ENCODE results near the gene DNAJC27. TPM values are rescaled to one million over a fixed set of nuclear protein-coding genes. Genes with fewer than 3 reads are reported as not detected.

DNAJC27 gene
- polyA plus RNA-seq, 4 donors: 0.81 to 5.3 (median 1.7) TPM

DNA sequence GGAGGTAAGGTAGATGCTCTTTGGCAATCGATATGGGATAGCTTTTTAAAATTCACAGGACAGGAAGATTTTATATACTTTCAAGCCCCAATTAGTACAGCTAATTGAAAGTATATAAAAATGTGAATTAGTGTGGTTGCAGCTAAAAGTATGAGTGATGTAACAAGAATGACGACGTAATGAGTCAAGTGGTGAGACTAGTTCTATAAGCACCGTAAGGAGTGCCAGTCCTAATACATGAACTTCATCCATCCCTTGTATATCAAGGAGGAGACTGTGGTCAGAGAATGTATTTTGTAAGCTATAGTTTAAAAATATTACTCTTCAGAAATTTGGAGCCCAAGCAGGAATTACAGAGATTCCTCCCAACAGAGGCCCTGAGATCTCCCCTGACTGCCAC is 25.8 kb downstream of the DNAJC27 start:
- 94 to 98% (median 96%) methylated on average over 4 of the region's 4 CpGs for WGBS, 3 donors
- DNase-seq (no peak), FAIRE-seq (no peak)
- H3K9me3 ChIP-seq (ENCODE audit: control insufficient read depth in 2 of 2, insufficient read depth in 1 of 2, low read depth in 1 of 2, low read length in 1 of 2): no peaks in the 10 kb centered on the region
- H3K4me3 ChIP-seq (ENCODE audit: low read depth in 1 of 3, low read length in 3 of 3): no peak overlapping the region
- H3K27ac ChIP-seq (ENCODE audit: low read depth in 1 of 3, low read length in 2 of 3): no peak overlapping the region
- peaks cover 4 to 19% (median 17%) of the 10 kb centered on the region in 3 donors for H3K36me3 ChIP-seq (ENCODE audit: control insufficient read depth in 3 of 3, insufficient read depth in 2 of 3, low read depth in 1 of 3, low read length in 3 of 3)
- H3K27me3 ChIP-seq (ENCODE audit: control insufficient read depth in 3 of 3, insufficient read depth in 3 of 3, low read length in 3 of 3): no peaks in the 10 kb centered on the region
- H3K4me1 ChIP-seq (ENCODE audit: control insufficient read depth in 3 of 3, insufficient read depth in 2 of 3, low read depth in 1 of 3, low read length in 2 of 3): no peaks in the 10 kb centered on the region

DNA sequence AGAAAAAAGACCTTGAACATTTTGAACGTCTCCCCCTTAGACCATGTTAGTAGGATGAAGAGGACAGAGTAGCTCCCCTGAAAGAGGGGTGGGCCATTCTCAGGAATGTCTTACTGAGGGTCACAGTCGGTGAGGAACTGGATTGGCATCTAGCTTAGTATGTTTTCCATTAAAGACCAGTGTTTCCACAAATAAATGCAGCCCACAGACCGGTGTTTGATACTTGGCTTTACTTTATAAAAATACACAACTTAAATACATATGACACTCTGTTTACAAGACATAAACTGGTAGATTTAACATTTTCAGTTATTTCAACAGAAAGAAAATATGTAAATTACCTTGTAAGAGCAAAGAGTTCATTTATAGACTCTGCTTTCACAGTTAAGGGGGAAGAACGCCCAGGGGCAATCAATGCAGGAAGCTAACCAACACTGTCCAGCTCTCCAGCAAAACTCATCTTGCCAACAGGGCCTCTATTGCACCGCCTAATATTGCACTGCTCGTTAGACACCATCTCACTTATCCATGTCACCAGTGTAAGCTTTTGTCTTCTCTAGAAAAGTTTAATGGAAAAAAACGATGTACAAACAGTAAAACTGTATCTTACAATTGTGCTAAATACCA is 28.2 kb downstream of the DNAJC27 start:
- DNase-seq: no peak
- Histone ChIP-seq H3K9me3 (ENCODE audit: control insufficient read depth in 2 of 2, insufficient read depth in 1 of 2, low read depth in 1 of 2, low read length in 1 of 2) (no peaks in the 10 kb centered on the region), H3K27me3 (ENCODE audit: control insufficient read depth in 3 of 3, insufficient read depth in 3 of 3, low read length in 3 of 3) (no peaks in the 10 kb centered on the region), H3K4me3 (ENCODE audit: low read depth in 1 of 3, low read length in 3 of 3) (no peak overlapping the region), H3K27ac (ENCODE audit: low read depth in 1 of 3, low read length in 2 of 3) (no peak overlapping the region), H3K4me1 (ENCODE audit: control insufficient read depth in 3 of 3, insufficient read depth in 2 of 3, low read depth in 1 of 3, low read length in 2 of 3) (no peaks in the 10 kb centered on the region), H3K36me3 (ENCODE audit: control insufficient read depth in 3 of 3, insufficient read depth in 2 of 3, low read depth in 1 of 3, low read length in 3 of 3) (peaks cover 4 to 15% (median 13%) of the 10 kb centered on the region in 3 donors)
- WGBS, 3 donors: 80 to 91% (median 88%) methylated on average over 7 of the region's 7 CpGs
- FAIRE-seq: no peak

DNA sequence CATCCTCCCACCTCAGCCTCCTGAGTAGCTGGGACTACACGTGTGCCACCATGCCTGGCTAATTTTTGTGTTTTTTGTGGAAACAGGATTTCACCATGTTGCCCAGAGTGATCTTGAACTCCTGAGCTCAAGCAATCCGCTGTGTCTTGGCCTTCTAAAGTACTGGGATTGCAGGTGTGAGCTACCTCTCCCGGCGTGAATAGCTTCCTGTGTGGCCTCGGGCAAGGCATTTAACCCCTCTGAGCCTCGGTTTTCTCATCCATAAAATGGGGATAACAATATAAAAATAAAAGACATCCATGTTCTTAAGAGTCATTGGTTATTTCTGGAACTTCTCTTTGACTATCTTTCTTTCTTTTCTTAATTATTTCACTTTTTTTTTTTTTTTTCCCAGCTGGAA is 32.4 kb downstream of the DNAJC27 start:
- Histone ChIP-seq H3K27ac (ENCODE audit: low read depth in 1 of 3, low read length in 2 of 3) (no peak overlapping the region), H3K9me3 (ENCODE audit: control insufficient read depth in 2 of 2, insufficient read depth in 1 of 2, low read depth in 1 of 2, low read length in 1 of 2) (no peaks in the 10 kb centered on the region), H3K27me3 (ENCODE audit: control insufficient read depth in 3 of 3, insufficient read depth in 3 of 3, low read length in 3 of 3) (no peaks in the 10 kb centered on the region), H3K4me3 (ENCODE audit: low read depth in 1 of 3, low read length in 3 of 3) (no peak overlapping the region), H3K36me3 (ENCODE audit: control insufficient read depth in 3 of 3, insufficient read depth in 2 of 3, low read depth in 1 of 3, low read length in 3 of 3) (no peaks in the 10 kb centered on the region), H3K4me1 (ENCODE audit: control insufficient read depth in 3 of 3, insufficient read depth in 2 of 3, low read depth in 1 of 3, low read length in 2 of 3) (no peaks in the 10 kb centered on the region)
- 87 to 92% (median 89%) methylated on average over 6 of the region's 6 CpGs for WGBS, 3 donors
- DNase-seq: no peak
- no peak for FAIRE-seq

DNA sequence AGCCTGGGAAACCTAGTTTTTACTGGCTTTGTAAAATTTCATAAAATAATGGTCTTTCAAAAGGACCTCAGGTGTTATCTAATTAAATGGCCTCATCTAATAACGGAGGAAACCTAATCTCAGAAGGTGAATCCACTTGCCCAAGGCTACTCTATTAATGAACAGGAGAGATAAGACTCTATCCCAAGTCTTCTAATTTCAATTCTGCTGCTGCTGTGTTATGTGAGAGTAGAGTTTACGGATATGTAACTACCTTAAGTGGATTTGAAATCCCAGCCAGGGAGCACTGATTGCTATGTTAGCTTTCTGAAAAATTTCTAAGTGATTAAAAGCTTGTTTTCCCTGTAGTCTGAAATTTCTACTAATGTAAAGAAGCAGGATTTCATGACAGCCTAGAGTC is 34.5 kb downstream of the DNAJC27 start:
- H3K36me3 ChIP-seq (ENCODE audit: control insufficient read depth in 3 of 3, insufficient read depth in 2 of 3, low read depth in 1 of 3, low read length in 3 of 3): no peaks in the 10 kb centered on the region
- H3K4me1 ChIP-seq (ENCODE audit: control insufficient read depth in 3 of 3, insufficient read depth in 2 of 3, low read depth in 1 of 3, low read length in 2 of 3): no peaks in the 10 kb centered on the region
- no peaks in the 10 kb centered on the region for H3K9me3 ChIP-seq (ENCODE audit: control insufficient read depth in 2 of 2, insufficient read depth in 1 of 2, low read depth in 1 of 2, low read length in 1 of 2)
- FAIRE-seq: no peak
- no peak overlapping the region for H3K4me3 ChIP-seq (ENCODE audit: low read depth in 1 of 3, low read length in 3 of 3)
- H3K27ac ChIP-seq (ENCODE audit: low read depth in 1 of 3, low read length in 2 of 3): no peak overlapping the region
- no peak for DNase-seq
- no peaks in the 10 kb centered on the region for H3K27me3 ChIP-seq (ENCODE audit: control insufficient read depth in 3 of 3, insufficient read depth in 3 of 3, low read length in 3 of 3)
- 42 to 74% (median 52%) methylated on average over 2 of the region's 2 CpGs for WGBS, 3 donors

DNA sequence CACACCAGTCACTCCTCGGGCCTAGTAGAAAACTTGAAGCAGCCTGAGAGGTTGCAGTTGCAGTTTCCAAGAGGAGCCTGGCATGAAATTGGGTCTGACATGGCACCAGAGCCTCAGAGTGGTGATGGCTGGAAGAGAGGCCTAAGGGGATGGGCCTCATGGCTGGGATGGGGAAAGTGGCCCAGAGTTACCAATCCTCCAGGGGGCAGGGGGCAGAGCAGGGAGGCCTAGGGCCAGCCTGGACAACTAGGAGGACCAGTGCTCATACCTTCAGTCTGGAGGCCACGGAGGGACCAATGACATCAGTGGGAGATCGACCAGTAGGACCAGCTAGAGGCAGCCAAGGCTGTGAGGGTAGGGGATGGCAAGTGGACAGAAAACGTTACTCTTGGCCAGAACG is 36.6 kb downstream of the DNAJC27 start:
- no peaks in the 10 kb centered on the region for H3K9me3 ChIP-seq (ENCODE audit: control insufficient read depth in 2 of 2, insufficient read depth in 1 of 2, low read depth in 1 of 2, low read length in 1 of 2)
- no peaks in the 10 kb centered on the region for H3K27me3 ChIP-seq (ENCODE audit: control insufficient read depth in 3 of 3, insufficient read depth in 3 of 3, low read length in 3 of 3)
- 84 to 93% (median 89%) methylated on average over 5 of the region's 5 CpGs for WGBS, 3 donors
- H3K4me1 ChIP-seq (ENCODE audit: control insufficient read depth in 3 of 3, insufficient read depth in 2 of 3, low read depth in 1 of 3, low read length in 2 of 3): no peaks in the 10 kb centered on the region
- no peak overlapping the region for H3K27ac ChIP-seq (ENCODE audit: low read depth in 1 of 3, low read length in 2 of 3)
- no peak overlapping the region for H3K4me3 ChIP-seq (ENCODE audit: low read depth in 1 of 3, low read length in 3 of 3)
- no peaks in the 10 kb centered on the region for H3K36me3 ChIP-seq (ENCODE audit: control insufficient read depth in 3 of 3, insufficient read depth in 2 of 3, low read depth in 1 of 3, low read length in 3 of 3)
- DNase-seq (no peak), FAIRE-seq (no peak)

DNA sequence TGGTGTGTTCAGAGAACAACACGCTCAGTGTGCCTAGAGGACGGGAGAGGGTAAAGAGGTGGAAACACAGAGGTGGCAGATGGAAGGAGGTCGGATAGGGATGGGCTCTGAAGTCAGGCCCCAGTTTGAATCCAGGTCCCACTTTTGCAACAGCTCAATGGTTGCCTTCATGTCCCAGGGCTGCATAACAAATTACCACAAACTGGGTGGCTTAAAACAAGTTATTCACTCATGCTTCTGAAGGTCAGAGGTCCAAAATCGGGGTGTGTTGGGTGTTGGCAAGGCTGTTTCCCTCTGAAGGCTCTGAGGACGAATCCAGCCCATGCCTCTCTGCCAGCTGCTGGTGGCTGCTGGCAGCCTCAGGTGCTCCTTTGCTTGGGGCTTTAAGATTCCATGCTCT is 39.0 kb downstream of the DNAJC27 start:
- H3K4me3 ChIP-seq (ENCODE audit: low read depth in 1 of 3, low read length in 3 of 3): no peak overlapping the region
- no peaks in the 10 kb centered on the region for H3K4me1 ChIP-seq (ENCODE audit: control insufficient read depth in 3 of 3, insufficient read depth in 2 of 3, low read depth in 1 of 3, low read length in 2 of 3)
- no peaks in the 10 kb centered on the region for H3K27me3 ChIP-seq (ENCODE audit: control insufficient read depth in 3 of 3, insufficient read depth in 3 of 3, low read length in 3 of 3)
- no peak for FAIRE-seq
- no peak overlapping the region for H3K27ac ChIP-seq (ENCODE audit: low read depth in 1 of 3, low read length in 2 of 3)
- no peaks in the 10 kb centered on the region for H3K36me3 ChIP-seq (ENCODE audit: control insufficient read depth in 3 of 3, insufficient read depth in 2 of 3, low read depth in 1 of 3, low read length in 3 of 3)
- no peaks in the 10 kb centered on the region for H3K9me3 ChIP-seq (ENCODE audit: control insufficient read depth in 2 of 2, insufficient read depth in 1 of 2, low read depth in 1 of 2, low read length in 1 of 2)
- WGBS, 3 donors: 58 to 81% (median 64%) methylated on average over 5 of the region's 5 CpGs
- DNase-seq: no peak

DNA sequence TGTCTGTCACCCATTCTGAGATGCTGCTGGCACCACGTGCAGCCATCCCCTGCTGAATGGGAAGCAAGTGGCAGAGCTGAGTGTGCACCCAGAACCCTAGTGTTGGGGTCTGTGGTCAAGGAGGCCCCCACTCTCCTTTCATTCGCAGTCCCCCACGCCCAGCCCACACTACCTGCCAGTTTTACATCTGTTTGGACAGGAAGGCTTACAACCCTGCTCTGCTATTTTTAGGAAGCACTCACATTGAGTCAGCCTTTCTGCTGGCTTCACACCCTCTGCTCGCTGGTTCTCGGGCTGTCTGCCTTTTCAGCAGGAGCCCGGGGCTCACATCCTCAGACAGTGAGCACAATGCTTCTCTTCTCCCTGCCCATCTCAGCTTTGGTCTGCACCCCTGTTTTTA is 41.0 kb downstream of the DNAJC27 start:
- DNase-seq (no peak), FAIRE-seq (no peak)
- no peaks in the 10 kb centered on the region for H3K36me3 ChIP-seq (ENCODE audit: control insufficient read depth in 3 of 3, insufficient read depth in 2 of 3, low read depth in 1 of 3, low read length in 3 of 3)
- H3K27me3 ChIP-seq (ENCODE audit: control insufficient read depth in 3 of 3, insufficient read depth in 3 of 3, low read length in 3 of 3): peaks cover 0 to 12% (median 0%) of the 10 kb centered on the region in 3 donors
- WGBS, 3 donors: 50 to 80% (median 63%) methylated on average over 6 of the region's 6 CpGs
- H3K9me3 ChIP-seq (ENCODE audit: control insufficient read depth in 2 of 2, insufficient read depth in 1 of 2, low read depth in 1 of 2, low read length in 1 of 2): no peaks in the 10 kb centered on the region
- peaks cover 0 to 8% (median 0%) of the 10 kb centered on the region in 3 donors for H3K4me1 ChIP-seq (ENCODE audit: control insufficient read depth in 3 of 3, insufficient read depth in 2 of 3, low read depth in 1 of 3, low read length in 2 of 3)
- H3K27ac ChIP-seq (ENCODE audit: low read depth in 1 of 3, low read length in 2 of 3): no peak overlapping the region
- H3K4me3 ChIP-seq (ENCODE audit: low read depth in 1 of 3, low read length in 3 of 3): no peak overlapping the region

- peaks cover 0 to 8% (median 0%) of the 10 kb centered on the region in 3 donors for H3K4me1 ChIP-seq (ENCODE audit: control insufficient read depth in 3 of 3, insufficient read depth in 2 of 3, low read depth in 1 of 3, low read length in 2 of 3)
- no peaks in the 10 kb centered on the region for H3K9me3 ChIP-seq (ENCODE audit: control insufficient read depth in 2 of 2, insufficient read depth in 1 of 2, low read depth in 1 of 2, low read length in 1 of 2)
- 80 to 88% (median 86%) methylated on average over 3 of the region's 3 CpGs for WGBS, 3 donors
- H3K27ac ChIP-seq (ENCODE audit: low read depth in 1 of 3, low read length in 2 of 3): no peak overlapping the region
- DNase-seq: no peak
- no peak for FAIRE-seq
- H3K4me3 ChIP-seq (ENCODE audit: low read depth in 1 of 3, low read length in 3 of 3): no peak overlapping the region
- peaks cover 0 to 18% (median 0%) of the 10 kb centered on the region in 3 donors for H3K27me3 ChIP-seq (ENCODE audit: control insufficient read depth in 3 of 3, insufficient read depth in 3 of 3, low read length in 3 of 3)
- no peaks in the 10 kb centered on the region for H3K36me3 ChIP-seq (ENCODE audit: control insufficient read depth in 3 of 3, insufficient read depth in 2 of 3, low read depth in 1 of 3, low read length in 3 of 3)
Measured at GRCh38 chr2:24929230-24929629, 42.5 kb downstream of the DNAJC27 start.

GRCh38 chr2:24928036-24928435 is 43.7 kb downstream of the DNAJC27 start:
- DNase-seq (no peak), FAIRE-seq (no peak)
- Histone ChIP-seq H3K4me3 (ENCODE audit: low read depth in 1 of 3, low read length in 3 of 3) (no peak overlapping the region), H3K9me3 (ENCODE audit: control insufficient read depth in 2 of 2, insufficient read depth in 1 of 2, low read depth in 1 of 2, low read length in 1 of 2) (no peaks in the 10 kb centered on the region), H3K36me3 (ENCODE audit: control insufficient read depth in 3 of 3, insufficient read depth in 2 of 3, low read depth in 1 of 3, low read length in 3 of 3) (no peaks in the 10 kb centered on the region), H3K27me3 (ENCODE audit: control insufficient read depth in 3 of 3, insufficient read depth in 3 of 3, low read length in 3 of 3) (peaks cover 0 to 18% (median 0%) of the 10 kb centered on the region in 3 donors), H3K27ac (ENCODE audit: low read depth in 1 of 3, low read length in 2 of 3) (no peak overlapping the region), H3K4me1 (ENCODE audit: control insufficient read depth in 3 of 3, insufficient read depth in 2 of 3, low read depth in 1 of 3, low read length in 2 of 3) (peaks cover 0 to 8% (median 0%) of the 10 kb centered on the region in 3 donors)

All from small intestine (tissue), 7 donors.